ENCODE measurements around the gene SLC9C1. TPM values are rescaled to one million over a fixed set of nuclear protein-coding genes. Genes with fewer than 3 reads are reported as not detected.

Gene SLC9C1
- total RNA-seq, 5 donors from 2014 or later (not counting 1 experiment from before 2014, with no cell fraction given), result not detected

DNA sequence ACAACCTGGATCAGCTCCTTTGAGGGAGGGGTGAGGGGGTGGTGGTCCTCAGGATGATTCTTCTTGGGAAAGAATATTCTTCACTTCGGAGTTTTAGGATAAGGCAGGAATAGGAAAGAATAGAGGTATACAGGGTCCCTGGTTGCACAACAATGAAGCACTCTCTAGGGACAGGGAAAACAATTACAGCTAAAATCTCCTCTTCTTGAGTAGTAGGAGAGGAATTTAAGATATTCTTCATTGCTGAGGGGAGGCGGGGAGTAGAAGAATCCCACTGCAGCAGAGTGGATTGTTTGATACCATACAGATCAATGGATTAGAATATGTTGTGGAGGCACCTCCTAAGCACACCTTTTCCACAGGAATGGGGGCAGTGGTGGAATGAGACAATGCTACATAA lies 20.5 kb downstream of the SLC9C1 start:
- Mint-ChIP-seq H3K27ac (no peak overlapping the region), H3K36me3 (no peaks in the 10 kb centered on the region), H3K4me1 (no peaks in the 10 kb centered on the region), H3K9me3 (no peaks in the 10 kb centered on the region), H3K4me3 (no peak overlapping the region), H3K27me3 (peaks cover 10 to 16% of the 10 kb centered on the region in 2 donors)
- no peaks in the 10 kb centered on the region for H3K4me1 ChIP-seq (ENCODE audit: control insufficient read depth in 1 of 2, extremely low read depth in 1 of 2, insufficient read depth in 2 of 2, low read length in 2 of 2)
- no peaks in the 10 kb centered on the region for H3K36me3 ChIP-seq (ENCODE audit: control insufficient read depth in 2 of 2, extremely low read depth in 1 of 2, insufficient read depth in 1 of 2, low read length in 1 of 2)
- no peak overlapping the region for H3K4me3 ChIP-seq (ENCODE audit: control insufficient read depth in 1 of 2, extremely low read depth in 1 of 2, low read length in 1 of 2)
- H3K9me3 ChIP-seq, result no peaks in the 10 kb centered on the region
- no peak overlapping the region for H3K27ac ChIP-seq (ENCODE audit: low read length)
- ATAC-seq (replicated peaks in 1 of 4) (no peak), DNase-seq (no peak)
- no CpG with 5 or more reads among the region's 2 CpGs for WGBS (ENCODE audit: insufficient coverage)
- H3K27me3 ChIP-seq (replicated peaks in 1 of 2; ENCODE audit: control insufficient read depth in 2 of 2, extremely low read depth in 1 of 2, insufficient read depth in 2 of 2, low read length in 1 of 2), result peaks cover 0 to 2% of the 10 kb centered on the region in 2 experiments
- ChIA-PET CTCF (no interaction called here), POLR2A (no interaction called here)

DNA sequence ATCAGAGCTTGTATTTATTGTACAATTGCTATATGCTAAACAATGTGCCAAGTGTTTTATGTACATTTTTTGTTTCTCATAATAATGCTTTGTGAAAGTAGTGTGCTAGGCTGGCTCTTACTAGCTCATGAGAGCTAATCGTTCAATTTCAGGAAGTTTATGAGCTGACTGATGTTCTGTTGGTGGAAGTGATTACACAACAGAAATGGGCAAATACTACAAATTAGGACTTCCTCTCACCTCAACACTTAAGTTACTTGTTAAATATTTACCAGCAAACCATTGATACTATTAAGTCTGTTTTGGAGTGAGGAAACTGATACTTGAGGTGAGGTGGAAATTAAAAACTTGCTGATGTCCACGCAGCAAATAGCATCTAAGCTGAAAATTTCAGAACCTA lies 32.3 kb downstream of the SLC9C1 start:
- ChIA-PET CTCF (interaction anchor here (1.0 to 1.4 kb wide), 2 partner anchors 150 kb away, joined by 3 to 5 read pairs; no protein-coding TSS in a partner anchor), POLR2A (no interaction called here)
- no peak overlapping the region for H3K4me3 Mint-ChIP-seq
- no peak overlapping the region for H3K27ac Mint-ChIP-seq
- Histone ChIP-seq H3K36me3 (ENCODE audit: control insufficient read depth in 2 of 2, extremely low read depth in 1 of 2, insufficient read depth in 1 of 2, low read length in 1 of 2) (no peaks in the 10 kb centered on the region), H3K4me1 (ENCODE audit: control insufficient read depth in 1 of 2, extremely low read depth in 1 of 2, insufficient read depth in 2 of 2, low read length in 2 of 2) (no peaks in the 10 kb centered on the region), H3K9me3 (no peaks in the 10 kb centered on the region), H3K27ac (ENCODE audit: low read length) (no peak overlapping the region), H3K4me3 (ENCODE audit: control insufficient read depth in 1 of 2, extremely low read depth in 1 of 2, low read length in 1 of 2) (no peak overlapping the region), H3K27me3 (replicated peaks in 1 of 2; ENCODE audit: control insufficient read depth in 2 of 2, extremely low read depth in 1 of 2, insufficient read depth in 2 of 2, low read length in 1 of 2) (no peaks in the 10 kb centered on the region)
- ATAC-seq (replicated peaks in 1 of 4) (no peak), DNase-seq (no peak)
- H3K4me1 Mint-ChIP-seq, result no peaks in the 10 kb centered on the region
- peaks cover 0 to 1% of the 10 kb centered on the region in 2 donors for H3K27me3 Mint-ChIP-seq
- WGBS (ENCODE audit: insufficient coverage), result 100% methylated on average over 1 of the region's 2 CpGs
- H3K9me3 Mint-ChIP-seq, result no peaks in the 10 kb centered on the region
- no peaks in the 10 kb centered on the region for H3K36me3 Mint-ChIP-seq

DNA sequence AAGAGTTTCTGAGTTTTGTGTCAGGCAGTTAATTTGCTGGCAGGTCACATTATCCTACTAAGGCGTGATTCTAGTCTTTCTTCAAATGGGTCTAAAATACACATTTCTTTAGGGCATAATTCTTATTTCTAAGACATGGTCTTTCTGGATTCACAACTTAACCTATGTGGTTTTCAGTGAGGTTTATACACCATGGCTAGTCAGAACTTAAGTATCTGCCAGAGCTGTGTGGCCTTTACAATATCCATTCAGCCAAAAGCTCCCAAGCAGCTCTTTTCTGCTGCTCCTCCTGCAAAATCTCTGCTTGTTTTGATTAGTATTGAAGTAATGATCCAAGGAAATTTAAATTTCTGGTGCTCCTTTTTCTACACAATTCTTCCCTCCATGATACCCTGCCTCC lies 33.5 kb downstream of the SLC9C1 start:
- CTCF ChIA-PET, result interaction anchor here in 1 of 2 donors (1.0 kb wide), 1 partner anchor 149 kb away, joined by 3 read pairs; no protein-coding TSS in a partner anchor
- ATAC-seq (replicated peaks in 1 of 4), result no peak
- Mint-ChIP-seq H3K4me1 (no peaks in the 10 kb centered on the region), H3K27me3 (peaks cover 0 to 2% of the 10 kb centered on the region in 2 donors), H3K4me3 (no peak overlapping the region), H3K36me3 (no peaks in the 10 kb centered on the region), H3K9me3 (peaks cover 0 to 4% (median 0%) of the 10 kb centered on the region in 3 donors), H3K27ac (no peak overlapping the region)
- no peaks in the 10 kb centered on the region for H3K27me3 ChIP-seq (replicated peaks in 1 of 2; ENCODE audit: control insufficient read depth in 2 of 2, extremely low read depth in 1 of 2, insufficient read depth in 2 of 2, low read length in 1 of 2)
- no peaks in the 10 kb centered on the region for H3K9me3 ChIP-seq
- no CpG with 5 or more reads among the region's 1 CpG for WGBS (ENCODE audit: insufficient coverage)
- DNase-seq, result no peak
- no peaks in the 10 kb centered on the region for H3K4me1 ChIP-seq (ENCODE audit: control insufficient read depth in 1 of 2, extremely low read depth in 1 of 2, insufficient read depth in 2 of 2, low read length in 2 of 2)
- H3K27ac ChIP-seq (ENCODE audit: low read length), result no peak overlapping the region
- POLR2A ChIA-PET, result no interaction called here
- no peaks in the 10 kb centered on the region for H3K36me3 ChIP-seq (ENCODE audit: control insufficient read depth in 2 of 2, extremely low read depth in 1 of 2, insufficient read depth in 1 of 2, low read length in 1 of 2)
- no peak overlapping the region for H3K4me3 ChIP-seq (ENCODE audit: control insufficient read depth in 1 of 2, extremely low read depth in 1 of 2, low read length in 1 of 2)

DNA sequence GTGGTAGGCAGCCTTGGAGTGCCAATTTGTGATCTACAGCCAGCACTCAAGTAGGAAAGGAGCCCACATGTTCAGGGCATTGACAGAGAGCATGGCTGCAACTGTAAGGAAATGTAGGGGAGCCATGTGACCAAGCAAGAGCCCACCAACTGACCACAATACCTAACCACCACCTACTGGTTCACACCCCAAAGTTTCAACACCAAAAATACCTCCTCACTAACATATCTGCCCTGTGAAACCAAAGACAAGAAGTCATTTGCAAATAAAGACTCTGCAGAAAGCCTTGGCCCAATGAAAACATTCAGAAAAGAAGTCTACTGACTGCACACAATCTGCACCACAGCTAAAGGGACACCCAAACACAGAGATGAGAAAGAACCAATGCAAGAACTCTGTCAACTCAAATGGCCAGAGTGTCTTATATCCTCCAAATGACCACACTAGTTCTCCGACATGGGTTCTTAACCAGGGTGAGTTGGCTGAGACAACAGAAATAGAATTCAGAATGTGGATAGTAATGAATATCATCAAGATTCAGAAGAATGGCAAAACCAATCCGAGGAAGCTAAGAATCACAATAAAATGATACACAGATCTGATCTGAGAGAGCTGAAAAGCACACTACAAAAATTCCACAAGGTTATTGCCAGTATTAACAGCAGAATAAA lies 40.6 kb downstream of the SLC9C1 start:
- no peaks in the 10 kb centered on the region for H3K9me3 ChIP-seq
- Mint-ChIP-seq H3K27me3 (peaks cover 0 to 10% of the 10 kb centered on the region in 2 donors), H3K4me3 (no peak overlapping the region), H3K36me3 (peaks cover 8% of the 10 kb centered on the region), H3K27ac (no peak overlapping the region), H3K9me3 (peaks cover 14 to 25% (median 16%) of the 10 kb centered on the region in 3 donors), H3K4me1 (no peaks in the 10 kb centered on the region)
- H3K36me3 ChIP-seq (ENCODE audit: control insufficient read depth in 2 of 2, extremely low read depth in 1 of 2, insufficient read depth in 1 of 2, low read length in 1 of 2), result no peaks in the 10 kb centered on the region
- no peak overlapping the region for H3K4me3 ChIP-seq (ENCODE audit: control insufficient read depth in 1 of 2, extremely low read depth in 1 of 2, low read length in 1 of 2)
- ChIA-PET CTCF (no interaction called here), POLR2A (no interaction called here)
- no peak for DNase-seq
- no peak overlapping the region for H3K27ac ChIP-seq (ENCODE audit: low read length)
- H3K27me3 ChIP-seq (replicated peaks in 1 of 2; ENCODE audit: control insufficient read depth in 2 of 2, extremely low read depth in 1 of 2, insufficient read depth in 2 of 2, low read length in 1 of 2), result peaks cover 0 to 17% of the 10 kb centered on the region in 2 experiments
- no peaks in the 10 kb centered on the region for H3K4me1 ChIP-seq (ENCODE audit: control insufficient read depth in 1 of 2, extremely low read depth in 1 of 2, insufficient read depth in 2 of 2, low read length in 2 of 2)
- no peak for ATAC-seq (replicated peaks in 1 of 4)
- no CpG with 5 or more reads among the region's 2 CpGs for WGBS (ENCODE audit: insufficient coverage)

DNA sequence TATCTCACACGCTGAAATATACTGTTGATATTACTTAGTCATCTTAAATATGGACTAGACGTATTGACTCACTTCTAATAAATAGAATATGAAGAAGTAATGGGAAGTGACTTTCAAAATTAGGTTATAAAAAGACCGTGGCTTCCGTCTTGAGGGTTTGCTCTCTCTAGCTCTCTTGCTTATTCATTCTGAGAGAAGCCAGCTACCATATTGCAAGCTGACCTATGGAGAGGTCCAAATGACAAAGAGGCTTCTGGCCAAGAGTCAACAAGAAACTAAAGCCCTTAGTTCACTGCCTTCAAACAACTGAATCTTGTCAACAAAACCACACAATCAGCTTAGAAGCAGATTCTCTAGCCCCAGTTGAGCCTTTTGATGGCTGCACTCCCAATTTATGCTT lies 46.1 kb downstream of the SLC9C1 start:
- WGBS (ENCODE audit: insufficient coverage), result no CpG with 5 or more reads among the region's 4 CpGs
- no peaks in the 10 kb centered on the region for H3K4me1 ChIP-seq (ENCODE audit: control insufficient read depth in 1 of 2, extremely low read depth in 1 of 2, insufficient read depth in 2 of 2, low read length in 2 of 2)

DNA sequence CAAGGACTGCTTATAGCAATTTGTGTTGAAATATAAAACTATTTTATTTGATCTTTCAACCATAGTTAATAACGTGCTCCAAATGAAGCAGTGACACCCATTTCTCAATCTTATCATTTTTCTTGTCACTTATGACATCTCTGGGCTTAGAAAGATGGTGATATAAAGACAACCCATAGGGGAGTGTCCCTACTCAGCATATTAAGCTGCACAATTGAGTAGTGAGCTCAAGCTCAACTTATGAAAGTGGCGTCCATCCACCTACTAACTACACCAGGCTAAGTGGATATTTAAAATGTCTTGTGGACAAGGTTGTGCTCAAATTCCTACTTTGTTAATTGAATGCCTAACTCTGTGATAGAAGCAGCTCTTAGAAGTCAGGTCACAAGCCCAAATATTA lies 46.7 kb downstream of the SLC9C1 start:
- Mint-ChIP-seq H3K4me3 (no peak overlapping the region), H3K36me3 (no peaks in the 10 kb centered on the region), H3K4me1 (no peaks in the 10 kb centered on the region), H3K9me3 (peaks cover 0 to 4% (median 3%) of the 10 kb centered on the region in 3 donors), H3K27ac (no peak overlapping the region), H3K27me3 (peaks cover 0 to 2% of the 10 kb centered on the region in 2 donors)
- no peaks in the 10 kb centered on the region for H3K9me3 ChIP-seq
- no peaks in the 10 kb centered on the region for H3K36me3 ChIP-seq (ENCODE audit: control insufficient read depth in 2 of 2, extremely low read depth in 1 of 2, insufficient read depth in 1 of 2, low read length in 1 of 2)
- ChIA-PET POLR2A (no interaction called here), CTCF (interaction anchor here in 1 of 2 donors (0.8 kb wide), 1 partner anchor 136 kb away, joined by 3 read pairs; no protein-coding TSS in a partner anchor)
- H3K27me3 ChIP-seq (replicated peaks in 1 of 2; ENCODE audit: control insufficient read depth in 2 of 2, extremely low read depth in 1 of 2, insufficient read depth in 2 of 2, low read length in 1 of 2), result peaks cover 0 to 10% of the 10 kb centered on the region in 2 experiments
- H3K4me3 ChIP-seq (ENCODE audit: control insufficient read depth in 1 of 2, extremely low read depth in 1 of 2, low read length in 1 of 2), result no peak overlapping the region
- no peak for DNase-seq
- no peak for ATAC-seq (replicated peaks in 1 of 4)
- no peak overlapping the region for H3K27ac ChIP-seq (ENCODE audit: low read length)
- no peaks in the 10 kb centered on the region for H3K4me1 ChIP-seq (ENCODE audit: control insufficient read depth in 1 of 2, extremely low read depth in 1 of 2, insufficient read depth in 2 of 2, low read length in 2 of 2)
- WGBS (ENCODE audit: insufficient coverage), result no CpG with 5 or more reads among the region's 2 CpGs

More for the DNA sequence above, 46.1 kb downstream of the SLC9C1 start:
- ATAC-seq (replicated peaks in 1 of 4) (no peak), DNase-seq (no peak)
- Histone ChIP-seq H3K36me3 (ENCODE audit: control insufficient read depth in 2 of 2, extremely low read depth in 1 of 2, insufficient read depth in 1 of 2, low read length in 1 of 2) (no peaks in the 10 kb centered on the region), H3K27ac (ENCODE audit: low read length) (no peak overlapping the region), H3K9me3 (no peaks in the 10 kb centered on the region), H3K4me3 (ENCODE audit: control insufficient read depth in 1 of 2, extremely low read depth in 1 of 2, low read length in 1 of 2) (no peak overlapping the region), H3K27me3 (replicated peaks in 1 of 2; ENCODE audit: control insufficient read depth in 2 of 2, extremely low read depth in 1 of 2, insufficient read depth in 2 of 2, low read length in 1 of 2) (peaks cover 0 to 15% of the 10 kb centered on the region in 2 experiments)
- peaks cover 0 to 2% of the 10 kb centered on the region in 2 donors for H3K27me3 Mint-ChIP-seq
- H3K9me3 Mint-ChIP-seq, result peaks cover 0 to 4% (median 3%) of the 10 kb centered on the region in 3 donors
- no peak overlapping the region for H3K4me3 Mint-ChIP-seq
- no peaks in the 10 kb centered on the region for H3K4me1 Mint-ChIP-seq
- no peaks in the 10 kb centered on the region for H3K36me3 Mint-ChIP-seq
- no peak overlapping the region for H3K27ac Mint-ChIP-seq
- ChIA-PET CTCF (interaction anchor here in 1 of 2 donors (0.8 kb wide), 1 partner anchor 136 kb away, joined by 3 read pairs; no protein-coding TSS in a partner anchor), POLR2A (no interaction called here)
